Kidney (tissue), 14 donors: ENCODE measurements around the gene CAMK2B. TPM values are rescaled to one million over a fixed set of nuclear protein-coding genes. Genes with fewer than 3 reads are reported as not detected.

Source experiments
- DNase-seq, 5 donors: peaks; one replicate each; pipeline ENCODE4 v3.0.0-alpha.2; 2013 to 2020
- FAIRE-seq: peaks from 2 replicates; lab custom pipeline; 2012; peaks lifted over from hg19 to GRCh38; lab: Jason Lieb, UNC
- H3K27ac ChIP-seq, 2 donors: one replicate each; pipeline ENCODE4 v1.7.0; 2013; ENCODE audit warnings: low read depth in 2 of 2, low read length in 2 of 2, inconsistent platforms in 1 of 2
- H3K27me3 ChIP-seq: one replicate; pipeline ENCODE4 v1.7.1; 2013; ENCODE audit warnings: low read length, inconsistent platforms; ENCODE audit not compliant: control insufficient read depth, insufficient read depth
- H3K36me3 ChIP-seq, 3 donors: one replicate each; pipeline versions ENCODE4 v1.7.0 to v1.7.1; 2013; ENCODE audit warnings: low read length in 3 of 3, control low read depth in 1 of 3, inconsistent platforms in 1 of 3; ENCODE audit not compliant: insufficient read depth in 3 of 3, control insufficient read depth in 2 of 3
- H3K4me1 ChIP-seq, 3 donors: one replicate each; pipeline versions ENCODE4 v1.7.0 to v1.7.1; 2013; ENCODE audit warnings: low read length in 3 of 3, inconsistent platforms in 1 of 3, low read depth in 1 of 3; ENCODE audit not compliant: control insufficient read depth in 2 of 3, insufficient read depth in 2 of 3
- H3K4me3 ChIP-seq, 3 donors: one replicate each; pipeline versions ENCODE4 v1.7.0 to v1.8.1; 2013; ENCODE audit warnings: low read length in 3 of 3, control low read depth in 1 of 3, inconsistent platforms in 1 of 3
- H3K9ac ChIP-seq, 3 donors: one replicate each; pipeline versions ENCODE4 v1.7.0 to v1.7.1; 2013; ENCODE audit warnings: low read length in 3 of 3, control low read depth in 1 of 3, inconsistent platforms in 1 of 3
- H3K9me3 ChIP-seq, 3 donors: one replicate each; pipeline versions ENCODE4 v1.7.0 to v1.7.1; 2013; ENCODE audit warnings: low read length in 3 of 3, control low read depth in 1 of 3, inconsistent platforms in 1 of 3; ENCODE audit not compliant: control insufficient read depth in 2 of 3, insufficient read depth in 1 of 3
- intact Hi-C: fragments of 100-400 bp; cut with DNase I; formaldehyde crosslinking; loops from one replicate; pipeline ENCODE4 v1.11.1; 2022
- polyA plus RNA-seq: library from polyadenylated mRNA; stranded (reverse); fragments of 350-450 nt; fragmentation: Illumina TruSeq; extraction: RNeasy Lipid Tissue Mini Kit (QIAGEN cat#74804); gene quantifications from one replicate; pipeline ENCODE4 v1.2.3, GENCODE V29; 2014; ENCODE audit warnings: low read depth, low replicate concordance; ENCODE audit not compliant: insufficient read depth
- total RNA-seq: library from RNA; stranded (reverse); fragmentation: NEBNext Ultra II Directional; extraction: Animal tissue kit (Norgen Biotek cat#: 25700); gene quantifications from one replicate; pipeline ENCODE4 v1.2.1, GENCODE V29; 2021
- TF ChIP-seq, protein P1 (sequence below): IDR thresholded peaks from 3 replicates; pipeline ENCODE4 v1.5.1; 2012; ENCODE audit warnings: mild to moderate bottlenecking, moderate library complexity, borderline replicate concordance; ENCODE audit not compliant: insufficient read depth; ENCODE audit errors: extremely low read depth
- donor health status: control.
- donor health status: control.
- donor health status: control.
- donor health status: control.
- donor health status: control.
- donor health status: DM: yes; HTN: yes; CAD: no.
- donor health status: Normal renal cell carcinoma (clear cell type).

The CAMK2B gene
- total and polyA plus RNA-seq, 2 donors from 2014 or later: 1.1 to 3.2 TPM

DNA sequence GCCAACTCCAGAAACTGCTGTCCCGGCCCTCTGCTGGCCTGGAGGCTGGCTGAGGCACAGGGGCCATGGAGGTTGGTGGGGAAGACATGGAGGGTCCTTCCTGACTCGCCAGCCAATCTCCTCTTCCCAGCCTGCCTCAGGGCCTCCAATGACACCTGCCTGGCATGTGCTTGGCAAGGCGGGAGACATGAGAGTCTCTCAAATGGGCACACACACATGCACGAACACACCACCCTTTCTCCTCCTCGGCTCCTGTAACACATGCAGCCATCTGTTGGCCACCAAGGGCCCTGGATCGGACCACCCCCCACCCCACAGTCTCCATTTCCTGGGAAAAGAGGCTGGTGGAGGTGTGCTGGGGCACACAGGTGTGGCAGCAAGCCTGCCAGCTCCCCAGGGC, 68.2 kb downstream of the CAMK2B start:
- no peaks in the 10 kb centered on the region for H3K9me3 ChIP-seq
- no peak overlapping the region for H3K4me3 ChIP-seq
- TF ChIP-seq, protein P1, sequence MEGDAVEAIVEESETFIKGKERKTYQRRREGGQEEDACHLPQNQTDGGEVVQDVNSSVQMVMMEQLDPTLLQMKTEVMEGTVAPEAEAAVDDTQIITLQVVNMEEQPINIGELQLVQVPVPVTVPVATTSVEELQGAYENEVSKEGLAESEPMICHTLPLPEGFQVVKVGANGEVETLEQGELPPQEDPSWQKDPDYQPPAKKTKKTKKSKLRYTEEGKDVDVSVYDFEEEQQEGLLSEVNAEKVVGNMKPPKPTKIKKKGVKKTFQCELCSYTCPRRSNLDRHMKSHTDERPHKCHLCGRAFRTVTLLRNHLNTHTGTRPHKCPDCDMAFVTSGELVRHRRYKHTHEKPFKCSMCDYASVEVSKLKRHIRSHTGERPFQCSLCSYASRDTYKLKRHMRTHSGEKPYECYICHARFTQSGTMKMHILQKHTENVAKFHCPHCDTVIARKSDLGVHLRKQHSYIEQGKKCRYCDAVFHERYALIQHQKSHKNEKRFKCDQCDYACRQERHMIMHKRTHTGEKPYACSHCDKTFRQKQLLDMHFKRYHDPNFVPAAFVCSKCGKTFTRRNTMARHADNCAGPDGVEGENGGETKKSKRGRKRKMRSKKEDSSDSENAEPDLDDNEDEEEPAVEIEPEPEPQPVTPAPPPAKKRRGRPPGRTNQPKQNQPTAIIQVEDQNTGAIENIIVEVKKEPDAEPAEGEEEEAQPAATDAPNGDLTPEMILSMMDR: no peak
- peaks cover 0 to 23% (median 6%) of the 10 kb centered on the region in 3 donors for H3K4me1 ChIP-seq
- H3K36me3 ChIP-seq: no peaks in the 10 kb centered on the region
- intact Hi-C loops: no loop called here
- FAIRE-seq (no peak), DNase-seq (no peak)
- peak overlapping the region in 1 of 3 donors; percentile 51 for H3K9ac ChIP-seq
- no peaks in the 10 kb centered on the region for H3K27me3 ChIP-seq
- peak overlapping the region; percentile 52 to 67 for H3K27ac ChIP-seq

DNA sequence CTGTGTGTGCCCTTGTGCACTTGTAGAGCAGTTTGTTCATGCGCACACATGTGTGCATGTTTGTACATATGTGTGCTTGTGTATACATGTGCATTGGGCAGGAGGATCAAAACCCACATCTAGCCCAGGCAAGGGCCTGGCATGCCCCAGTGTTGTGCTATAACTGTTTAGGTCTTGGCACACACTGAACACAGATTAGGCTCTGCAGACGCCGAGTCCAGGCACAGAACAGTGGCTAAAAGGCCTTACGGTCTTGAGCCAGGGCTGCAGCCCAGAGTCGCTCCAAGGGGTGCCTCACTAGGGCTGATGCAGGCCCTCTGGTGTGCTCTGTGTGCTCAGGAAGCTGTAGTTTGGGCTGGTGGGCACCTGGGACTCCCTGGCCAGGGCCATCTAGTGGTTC, 68.9 kb downstream of the CAMK2B start:
- DNase-seq (no peak), FAIRE-seq (no peak)
- no peak overlapping the region for H3K4me3 ChIP-seq
- H3K4me1 ChIP-seq: peaks cover 0 to 23% (median 6%) of the 10 kb centered on the region in 3 donors
- H3K36me3 ChIP-seq: no peaks in the 10 kb centered on the region
- no peak overlapping the region for H3K9ac ChIP-seq
- intact Hi-C loops: no loop called here
- no peaks in the 10 kb centered on the region for H3K27me3 ChIP-seq
- no peaks in the 10 kb centered on the region for H3K9me3 ChIP-seq
- no peak overlapping the region for H3K27ac ChIP-seq
- TF ChIP-seq, protein P1: no peak

DNA sequence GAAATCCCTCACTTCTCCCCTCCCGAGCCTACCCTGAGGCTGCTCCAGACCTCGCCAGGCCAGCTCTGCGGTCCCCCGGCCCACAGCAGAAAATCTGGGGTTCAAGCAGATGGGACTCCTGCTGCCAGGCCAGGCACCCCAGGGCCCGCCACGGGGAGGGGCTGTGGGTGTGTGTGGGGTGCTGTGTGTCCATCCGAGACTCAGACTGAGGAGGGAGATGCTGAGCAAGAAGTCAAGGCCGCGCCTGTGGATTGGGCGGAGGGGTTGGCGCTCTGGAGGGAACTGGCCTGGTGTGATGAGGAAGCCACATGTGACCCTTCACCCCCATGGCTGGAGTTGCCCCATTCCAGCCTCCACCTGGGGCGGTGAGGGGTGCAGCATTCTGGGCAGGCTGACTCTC, 73.5 kb downstream of the CAMK2B start:
- no peaks in the 10 kb centered on the region for H3K4me1 ChIP-seq
- FAIRE-seq (no peak), DNase-seq (no peak)
- H3K9ac ChIP-seq: no peak overlapping the region
- TF ChIP-seq, protein P1: no peak
- H3K27ac ChIP-seq: no peak overlapping the region
- no peaks in the 10 kb centered on the region for H3K9me3 ChIP-seq
- H3K36me3 ChIP-seq: no peaks in the 10 kb centered on the region
- no peak overlapping the region for H3K4me3 ChIP-seq
- no peaks in the 10 kb centered on the region for H3K27me3 ChIP-seq
- intact Hi-C loops: no loop called here

DNA sequence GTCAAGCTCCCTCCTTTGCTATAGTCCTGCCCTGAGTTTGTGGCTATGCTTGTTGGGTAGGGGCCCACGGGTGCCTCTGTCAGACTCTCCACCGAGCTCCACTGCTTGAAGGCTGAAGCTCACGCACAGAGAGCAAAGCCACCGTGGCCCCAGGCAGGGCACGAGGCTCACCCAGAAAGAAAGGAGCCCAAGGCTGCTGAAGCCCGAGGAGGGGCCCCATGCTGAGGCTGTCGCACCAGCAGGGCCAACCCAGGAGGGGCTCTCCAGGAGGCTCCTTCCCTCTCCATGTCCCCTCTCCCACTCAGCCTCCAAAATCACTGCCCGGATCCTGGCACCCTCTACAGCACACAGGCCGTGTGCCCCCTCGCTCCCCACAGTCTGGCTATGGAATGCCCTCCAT, 74.1 kb downstream of the CAMK2B start:
- DNase-seq (no peak), FAIRE-seq (no peak)
- Histone ChIP-seq H3K36me3 (no peaks in the 10 kb centered on the region), H3K9me3 (no peaks in the 10 kb centered on the region), H3K9ac (no peak overlapping the region), H3K27me3 (no peaks in the 10 kb centered on the region), H3K4me1 (no peaks in the 10 kb centered on the region), H3K27ac (no peak overlapping the region), H3K4me3 (no peak overlapping the region)
- TF ChIP-seq, protein P1: no peak
- intact Hi-C loops: no loop called here
